ENCODE results near the gene GRN. TPM values are rescaled to one million over a fixed set of nuclear protein-coding genes. Genes with fewer than 3 reads are reported as not detected.

The GRN gene
- total and polyA plus RNA-seq, 2 of the 8 experiments (the other 6 are each of a cell fraction or from before 2014, with no cell fraction given) = 108 to 387 TPM

DNA sequence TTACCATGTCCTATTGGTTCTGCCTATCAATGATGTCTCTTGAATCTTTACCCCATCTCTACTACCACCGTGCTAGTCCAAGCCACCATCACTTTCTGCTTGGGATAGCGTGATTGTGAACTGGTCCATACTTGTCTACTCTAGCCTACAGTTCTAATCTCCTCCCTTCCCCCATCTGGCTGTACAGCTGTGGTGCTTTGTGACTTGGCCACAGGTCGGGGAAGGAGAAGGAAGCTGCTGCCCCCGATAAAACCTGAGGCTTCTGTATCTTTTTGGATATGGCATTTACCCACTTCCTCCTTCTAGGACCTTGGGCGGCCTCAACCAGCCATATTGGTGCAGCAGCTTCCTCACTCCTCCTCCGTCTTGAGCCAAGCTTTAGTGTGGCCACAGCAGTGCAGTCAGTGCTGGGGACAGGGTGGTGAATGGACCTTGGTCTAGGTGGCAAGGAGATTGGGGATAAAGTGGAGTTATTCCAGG lies 44.7 kb downstream of the GRN start (continued):
- TF ChIP-seq RFX5 (IDR thresholded peaks at IDR 0.05; ENCODE audit: borderline replicate concordance, low read depth, low read length) (no peak), CREB1 (IDR thresholded peaks at IDR 0.05) (no peak), RXRA (IDR thresholded peaks at IDR 0.05; ENCODE audit: insufficient read depth, low read depth, low read length) (no peak), CHD1 (IDR thresholded peaks at IDR 0.05; ENCODE audit: low read depth, low read length) (no peak)
